ENCODE measurements around the gene MBNL1.

- no peak for TF ChIP-seq CTCF (IDR thresholded peaks at IDR 0.05)
- TF ChIP-seq POLR2AphosphoS5 (IDR thresholded peaks at IDR 0.05) = no peak
Observed at GRCh38 chr3:152339881-152340505, 71.3 kb downstream of the MBNL1 start.

All from breast epithelium (tissue), 3 donors.